ENCODE measurements around the gene VAV2.

Gene VAV2, protein sequence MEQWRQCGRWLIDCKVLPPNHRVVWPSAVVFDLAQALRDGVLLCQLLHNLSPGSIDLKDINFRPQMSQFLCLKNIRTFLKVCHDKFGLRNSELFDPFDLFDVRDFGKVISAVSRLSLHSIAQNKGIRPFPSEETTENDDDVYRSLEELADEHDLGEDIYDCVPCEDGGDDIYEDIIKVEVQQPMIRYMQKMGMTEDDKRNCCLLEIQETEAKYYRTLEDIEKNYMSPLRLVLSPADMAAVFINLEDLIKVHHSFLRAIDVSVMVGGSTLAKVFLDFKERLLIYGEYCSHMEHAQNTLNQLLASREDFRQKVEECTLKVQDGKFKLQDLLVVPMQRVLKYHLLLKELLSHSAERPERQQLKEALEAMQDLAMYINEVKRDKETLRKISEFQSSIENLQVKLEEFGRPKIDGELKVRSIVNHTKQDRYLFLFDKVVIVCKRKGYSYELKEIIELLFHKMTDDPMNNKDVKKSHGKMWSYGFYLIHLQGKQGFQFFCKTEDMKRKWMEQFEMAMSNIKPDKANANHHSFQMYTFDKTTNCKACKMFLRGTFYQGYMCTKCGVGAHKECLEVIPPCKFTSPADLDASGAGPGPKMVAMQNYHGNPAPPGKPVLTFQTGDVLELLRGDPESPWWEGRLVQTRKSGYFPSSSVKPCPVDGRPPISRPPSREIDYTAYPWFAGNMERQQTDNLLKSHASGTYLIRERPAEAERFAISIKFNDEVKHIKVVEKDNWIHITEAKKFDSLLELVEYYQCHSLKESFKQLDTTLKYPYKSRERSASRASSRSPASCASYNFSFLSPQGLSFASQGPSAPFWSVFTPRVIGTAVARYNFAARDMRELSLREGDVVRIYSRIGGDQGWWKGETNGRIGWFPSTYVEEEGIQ

GRCh38 chr9:133991964-133992779 is at the start of gene VAV2:
Gene VAV2, minus strand, starts transcription at chr9:133992324. Its CDS starts 46 bp downstream, at chr9:133992278.
- DNase-seq = peak; percentile 38 to 64

DNA sequence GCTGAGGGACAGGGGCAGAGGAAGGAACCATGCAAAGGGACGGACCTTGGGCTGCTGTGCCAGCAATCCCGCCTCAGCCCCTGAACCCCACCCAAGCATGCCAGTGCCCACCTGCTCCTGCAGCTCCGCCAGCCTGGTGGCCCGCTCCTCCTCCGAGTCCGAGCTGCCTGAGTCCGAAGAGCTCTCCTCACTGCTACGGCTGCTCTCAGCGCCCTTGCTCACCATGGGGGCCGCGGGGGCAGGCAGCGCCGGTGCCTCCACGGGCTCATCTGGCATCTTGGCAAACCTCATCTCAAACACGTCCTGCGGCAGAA is 49.5 kb upstream of the VAV2 start:
- no peak for DNase-seq

GRCh38 chr9:134040781-134041648 is 48.9 kb upstream of the VAV2 start:
- no peak for DNase-seq

DNA sequence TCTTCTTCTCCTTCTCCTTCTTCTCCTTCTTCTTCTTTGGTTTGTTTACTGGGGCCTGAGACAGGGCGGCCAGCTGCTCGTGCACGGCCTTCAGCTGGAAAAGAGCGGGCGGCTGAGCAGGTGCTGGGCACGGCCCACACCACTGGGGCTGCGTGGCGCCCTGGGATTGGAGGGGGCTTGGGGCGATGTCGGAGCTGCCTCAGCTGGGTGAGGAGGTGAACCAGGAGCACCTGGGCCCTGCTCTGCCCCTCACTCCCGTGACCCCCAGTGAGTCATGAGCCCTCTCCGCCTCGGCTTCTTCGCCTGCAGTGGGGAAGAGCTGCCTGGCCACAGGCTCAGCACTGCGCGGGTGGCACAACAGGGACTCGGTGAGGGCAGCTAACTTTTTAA is 48.0 kb upstream of the VAV2 start:
- no peak for DNase-seq

GRCh38 chr9:134039386-134040175 is 47.5 kb upstream of the VAV2 start:
- no peak for DNase-seq

DNA sequence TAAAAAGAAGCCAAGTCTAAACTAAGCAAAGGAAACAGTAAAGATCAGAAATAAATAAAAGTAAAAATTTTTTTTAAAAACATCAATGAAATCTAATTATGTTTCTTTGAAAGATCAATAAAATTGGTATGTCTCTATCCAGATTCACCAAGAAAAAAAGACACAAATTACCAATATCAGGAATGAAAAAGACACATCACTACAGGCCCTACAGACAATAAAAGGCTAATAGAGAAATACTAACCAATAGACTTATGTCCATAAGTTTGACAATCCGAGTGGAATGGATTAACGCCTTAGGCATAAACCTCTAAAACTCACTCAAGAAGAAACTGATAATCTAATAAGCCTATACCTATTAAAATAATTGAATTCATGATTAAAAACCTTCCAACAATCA is 45.5 kb upstream of the VAV2 start:
- no peak for DNase-seq

GRCh38 chr9:134036130-134036529 is 44.0 kb upstream of the VAV2 start:
- DNase-seq = no peak

DNA sequence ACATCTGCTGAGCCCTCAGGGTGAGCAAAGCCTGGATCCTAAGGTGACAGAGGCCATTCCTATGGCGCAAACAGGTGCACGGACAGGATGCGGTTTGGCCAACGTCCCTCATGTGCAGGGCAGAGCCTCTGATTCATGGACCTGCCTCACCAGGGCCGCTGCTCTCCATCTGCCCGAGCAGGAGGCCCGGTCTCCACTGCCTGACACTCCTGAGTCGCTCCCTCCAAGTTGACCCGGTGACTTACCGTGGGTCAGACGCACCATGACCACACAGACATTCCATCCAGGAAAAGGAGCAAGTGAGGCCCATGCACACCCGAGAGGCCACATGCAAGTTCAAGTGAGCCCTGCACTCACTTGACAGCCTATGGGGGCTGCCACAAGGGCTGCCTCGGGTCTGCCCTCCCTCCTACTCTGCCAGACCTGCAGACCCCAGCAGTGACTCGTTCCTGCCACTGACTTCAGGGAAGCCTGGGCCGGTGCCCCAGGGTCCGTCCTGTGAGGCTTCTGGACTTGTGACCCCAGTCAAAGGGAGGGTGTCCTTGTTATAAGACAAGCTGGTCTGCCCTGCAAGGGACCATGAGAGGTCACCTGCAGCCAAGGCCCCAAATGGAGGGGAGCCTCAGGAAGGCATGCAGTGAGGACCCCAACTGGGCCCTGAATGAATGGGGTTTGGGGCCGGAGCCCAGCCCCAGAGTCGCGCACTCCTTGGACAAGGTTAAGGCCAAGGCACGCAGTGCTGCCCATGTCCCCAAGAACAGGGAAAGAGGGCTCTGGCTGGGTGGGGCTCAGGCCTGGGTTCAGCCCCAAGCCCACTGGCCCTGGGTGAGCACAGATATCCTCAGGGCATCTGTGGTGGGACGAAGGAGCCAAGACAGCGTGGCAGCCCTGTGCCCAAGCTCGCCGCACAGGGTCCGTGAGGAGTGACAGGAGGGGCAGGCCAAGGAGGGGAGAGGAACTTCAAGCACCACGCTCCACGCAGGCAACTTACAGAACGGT is 43.2 kb upstream of the VAV2 start:
- no peak for DNase-seq

GRCh38 chr9:134034215-134035040 is 42.3 kb upstream of the VAV2 start:
- no peak for DNase-seq

GRCh38 chr9:134033516-134034214 is 41.5 kb upstream of the VAV2 start:
- DNase-seq = no peak

- DNase-seq = no peak
Observed at GRCh38 chr9:134032456-134033222, 40.5 kb upstream of the VAV2 start.

GRCh38 chr9:134031783-134032182 is 39.7 kb upstream of the VAV2 start:
- no peak for DNase-seq

- DNase-seq = no peak
Observed at GRCh38 chr9:134030821-134031470, 38.8 kb upstream of the VAV2 start.

DNA sequence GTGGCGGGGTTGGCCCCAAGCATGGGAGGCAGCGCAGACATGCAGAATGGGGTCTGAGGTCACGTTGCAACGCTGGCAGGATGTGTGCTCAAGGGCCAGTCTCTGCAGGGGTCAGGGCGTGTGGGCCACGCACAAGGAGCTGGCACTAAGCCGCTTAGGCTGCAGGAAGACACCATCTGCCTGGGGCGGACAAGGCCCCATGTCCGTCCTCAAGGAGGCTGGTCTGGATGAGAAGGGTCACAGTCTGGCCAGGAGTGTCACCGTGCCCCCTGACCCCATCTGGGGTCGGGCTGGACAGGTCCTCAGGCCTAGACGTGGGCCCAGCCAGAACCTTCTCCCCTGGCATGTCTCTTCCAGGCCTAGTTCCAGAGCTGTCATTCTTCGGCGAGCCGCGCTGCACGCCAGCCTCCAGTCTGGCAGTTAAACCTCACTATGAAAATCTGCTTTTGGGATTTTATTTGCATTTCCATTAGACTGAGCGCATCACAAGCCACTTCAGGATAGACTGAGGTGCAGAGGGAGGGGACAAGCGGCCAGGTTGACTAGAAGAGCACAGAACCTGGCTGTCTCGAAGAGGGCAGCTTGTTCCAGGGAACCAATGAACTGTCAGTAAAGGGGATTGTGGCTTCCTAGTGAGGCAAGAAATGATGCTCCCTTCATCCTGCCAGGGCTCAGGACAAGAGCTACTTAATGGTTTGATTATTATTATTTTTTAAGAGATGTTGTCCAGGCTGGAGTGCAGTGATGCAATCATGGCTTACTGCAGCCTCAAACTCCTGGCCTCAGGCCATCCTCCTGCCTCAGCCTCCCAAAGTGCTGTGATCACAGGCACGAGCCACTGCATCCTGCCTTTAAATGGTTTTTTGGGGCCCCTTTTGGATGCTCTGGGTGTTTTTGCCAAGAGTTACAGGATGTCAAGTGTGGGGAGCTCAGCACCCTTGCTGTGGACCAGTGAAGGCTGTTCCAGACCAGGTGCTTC is 37.4 kb upstream of the VAV2 start:
- no peak for DNase-seq

- DNase-seq = no peak
Observed at GRCh38 chr9:134028575-134029247, 36.6 kb upstream of the VAV2 start.

Data from AML-193 (cell line).